ENCODE results near the gene PIWIL1.

PIWIL1 gene

DNA sequence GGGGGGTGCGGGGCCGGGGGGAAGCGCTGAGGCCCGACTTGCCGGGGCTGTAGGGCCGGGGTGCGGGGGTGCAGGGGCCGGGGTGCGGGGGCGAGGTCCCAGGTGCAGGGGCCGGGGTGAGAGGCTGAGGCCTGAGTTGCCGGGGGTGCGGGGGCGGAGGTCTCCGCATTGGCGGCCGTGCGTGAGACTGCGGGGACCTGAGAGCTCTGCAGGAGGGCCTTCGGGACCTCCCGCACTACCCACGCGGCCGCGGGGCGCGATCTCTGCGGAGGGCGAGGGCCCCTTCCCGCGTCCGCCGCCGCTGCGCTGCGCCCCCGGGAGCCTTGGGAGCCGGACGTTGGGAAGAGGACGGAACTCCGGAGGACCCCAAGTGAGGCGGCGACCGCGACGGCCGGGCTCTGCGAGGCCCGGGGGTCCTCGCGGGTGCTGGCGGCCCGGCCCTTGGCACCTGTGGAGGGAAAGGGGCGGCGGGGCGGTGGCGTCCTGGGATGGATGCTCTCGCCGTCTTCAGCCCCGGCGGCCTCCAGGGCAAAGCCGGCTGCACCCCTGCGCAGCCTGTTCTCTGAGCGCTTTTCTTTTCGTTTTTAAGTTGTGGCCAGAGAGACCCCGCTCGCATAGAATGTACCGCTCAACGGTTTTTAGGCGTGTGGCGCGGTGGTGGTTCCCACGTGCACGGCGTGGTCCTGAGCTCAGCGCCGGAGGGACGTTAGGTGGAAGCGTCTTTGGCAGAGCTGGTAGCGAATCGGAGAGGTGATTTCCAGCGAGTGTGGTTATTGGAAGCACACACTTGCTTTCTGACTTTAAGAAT lies 1.3 kb downstream of the PIWIL1 start:
- peaks cover 21% of the 10 kb centered on the region for H3K27me3 Mint-ChIP-seq (ENCODE audit: low read depth)
- H3K27ac Mint-ChIP-seq: no peak overlapping the region
- no peaks in the 10 kb centered on the region for H3K9me3 Mint-ChIP-seq
- no peaks in the 10 kb centered on the region for H3K36me3 Mint-ChIP-seq (ENCODE audit: low read depth)
- no peak overlapping the region for H3K4me3 Mint-ChIP-seq
- TF ChIP-seq, protein P1, sequence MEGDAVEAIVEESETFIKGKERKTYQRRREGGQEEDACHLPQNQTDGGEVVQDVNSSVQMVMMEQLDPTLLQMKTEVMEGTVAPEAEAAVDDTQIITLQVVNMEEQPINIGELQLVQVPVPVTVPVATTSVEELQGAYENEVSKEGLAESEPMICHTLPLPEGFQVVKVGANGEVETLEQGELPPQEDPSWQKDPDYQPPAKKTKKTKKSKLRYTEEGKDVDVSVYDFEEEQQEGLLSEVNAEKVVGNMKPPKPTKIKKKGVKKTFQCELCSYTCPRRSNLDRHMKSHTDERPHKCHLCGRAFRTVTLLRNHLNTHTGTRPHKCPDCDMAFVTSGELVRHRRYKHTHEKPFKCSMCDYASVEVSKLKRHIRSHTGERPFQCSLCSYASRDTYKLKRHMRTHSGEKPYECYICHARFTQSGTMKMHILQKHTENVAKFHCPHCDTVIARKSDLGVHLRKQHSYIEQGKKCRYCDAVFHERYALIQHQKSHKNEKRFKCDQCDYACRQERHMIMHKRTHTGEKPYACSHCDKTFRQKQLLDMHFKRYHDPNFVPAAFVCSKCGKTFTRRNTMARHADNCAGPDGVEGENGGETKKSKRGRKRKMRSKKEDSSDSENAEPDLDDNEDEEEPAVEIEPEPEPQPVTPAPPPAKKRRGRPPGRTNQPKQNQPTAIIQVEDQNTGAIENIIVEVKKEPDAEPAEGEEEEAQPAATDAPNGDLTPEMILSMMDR (IDR thresholded peaks at IDR 0.05; ENCODE audit: unreplicated experiment in 3 of 3): no peak
- H3K4me1 Mint-ChIP-seq: no peaks in the 10 kb centered on the region

DNA sequence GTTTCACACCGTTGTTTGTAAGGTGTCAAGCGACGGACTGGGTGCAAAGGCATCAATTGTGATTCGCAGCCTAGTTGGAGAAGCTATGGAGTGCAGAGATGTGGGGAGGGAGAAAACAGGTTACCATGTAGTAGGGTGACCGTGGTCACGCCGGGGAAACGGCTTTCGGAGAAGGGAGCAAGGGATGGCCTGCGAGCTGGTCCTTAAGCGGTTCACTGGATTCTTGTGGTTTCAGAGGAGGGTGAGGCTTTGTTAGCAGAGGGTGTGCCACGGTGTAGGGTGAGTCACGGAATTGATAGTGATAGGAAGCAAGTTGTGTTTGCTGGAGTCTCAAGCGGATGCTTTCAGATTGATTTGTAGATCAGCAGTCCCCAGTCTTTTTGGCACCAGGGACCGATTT lies 2.3 kb downstream of the PIWIL1 start:
- TF ChIP-seq, protein P1 (IDR thresholded peaks at IDR 0.05; ENCODE audit: unreplicated experiment in 3 of 3): no peak
- H3K27ac Mint-ChIP-seq: peak overlapping the region in 1 of 3 experiments; percentile 9
- no peaks in the 10 kb centered on the region for H3K4me1 Mint-ChIP-seq
- no peaks in the 10 kb centered on the region for H3K9me3 Mint-ChIP-seq
- no peak overlapping the region for H3K4me3 Mint-ChIP-seq
- H3K36me3 Mint-ChIP-seq (ENCODE audit: low read depth): no peaks in the 10 kb centered on the region
- H3K27me3 Mint-ChIP-seq (ENCODE audit: low read depth): peaks cover 12% of the 10 kb centered on the region

DNA sequence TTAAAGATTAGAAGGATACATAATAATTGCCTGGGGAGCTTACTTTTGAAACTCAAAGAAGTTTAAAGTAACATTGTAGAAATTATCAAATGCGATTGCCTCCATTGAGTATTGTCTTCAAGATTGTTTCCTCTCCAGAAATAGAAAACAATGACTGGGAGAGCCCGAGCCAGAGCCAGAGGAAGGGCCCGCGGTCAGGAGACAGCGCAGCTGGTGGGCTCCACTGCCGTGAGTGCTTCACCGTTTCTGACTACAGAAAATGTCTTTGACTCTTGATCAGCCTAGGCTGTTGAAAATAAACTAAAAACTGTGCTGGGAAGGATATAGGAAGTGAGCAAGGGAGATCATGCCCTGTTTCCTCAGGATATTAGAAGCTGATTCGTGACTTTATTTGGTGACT lies 4.8 kb downstream of the PIWIL1 start:
- Mint-ChIP-seq H3K4me1 (peaks cover 5% of the 10 kb centered on the region), H3K9me3 (no peaks in the 10 kb centered on the region), H3K27ac (no peak overlapping the region)

DNA sequence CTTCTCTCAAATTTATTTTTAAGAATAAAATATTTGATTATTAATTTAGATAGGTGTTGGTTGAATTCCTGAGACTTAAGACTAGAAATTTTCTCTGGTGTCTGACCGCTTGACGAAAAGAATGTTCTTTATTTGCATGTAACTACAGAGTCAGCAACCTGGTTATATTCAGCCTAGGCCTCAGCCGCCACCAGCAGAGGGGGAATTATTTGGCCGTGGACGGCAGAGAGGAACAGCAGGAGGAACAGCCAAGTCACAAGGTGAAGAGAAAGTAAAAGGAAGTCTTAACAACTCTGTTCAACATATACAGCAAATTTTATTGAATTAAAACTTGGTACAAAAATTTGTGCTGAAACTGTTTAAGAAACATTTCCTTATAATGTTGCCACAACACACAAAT lies 5.2 kb downstream of the PIWIL1 start:
- H3K27me3 Mint-ChIP-seq (ENCODE audit: low read depth): peaks cover 10% of the 10 kb centered on the region
- TF ChIP-seq, protein P1 (IDR thresholded peaks at IDR 0.05; ENCODE audit: unreplicated experiment in 3 of 3): no peak
- H3K4me1 Mint-ChIP-seq: peaks cover 9% of the 10 kb centered on the region

More for the DNA sequence above, 4.8 kb downstream of the PIWIL1 start:
- TF ChIP-seq, protein P1 (IDR thresholded peaks at IDR 0.05; ENCODE audit: unreplicated experiment in 3 of 3): no peak
- H3K27me3 Mint-ChIP-seq (ENCODE audit: low read depth): peaks cover 10% of the 10 kb centered on the region
- H3K36me3 Mint-ChIP-seq (ENCODE audit: low read depth): no peaks in the 10 kb centered on the region
- no peak overlapping the region for H3K4me3 Mint-ChIP-seq

DNA sequence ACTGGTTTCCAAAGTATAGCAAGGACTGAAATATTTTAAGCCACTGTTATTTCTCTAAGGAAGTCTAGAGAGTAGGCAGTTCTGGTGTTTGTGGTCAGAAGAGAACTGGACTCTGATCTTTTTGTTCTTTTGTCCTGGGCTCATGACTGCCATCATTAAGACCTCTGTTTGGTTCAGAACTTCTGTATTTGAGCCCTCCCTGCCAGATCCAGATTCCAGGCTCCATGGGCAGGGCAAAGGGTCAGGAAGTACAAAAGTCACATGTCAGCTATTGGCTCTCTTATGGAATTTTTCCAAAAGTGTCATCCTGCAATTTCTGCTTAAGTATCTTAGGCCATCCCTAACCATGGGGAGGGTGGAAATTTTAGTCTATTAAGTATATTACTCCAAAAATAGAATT lies 6.8 kb downstream of the PIWIL1 start:
- Mint-ChIP-seq H3K4me3 (no peak overlapping the region), H3K36me3 (ENCODE audit: low read depth) (no peaks in the 10 kb centered on the region), H3K27ac (no peak overlapping the region), H3K9me3 (no peaks in the 10 kb centered on the region), H3K4me1 (peaks cover 9% of the 10 kb centered on the region), H3K27me3 (ENCODE audit: low read depth) (peaks cover 7% of the 10 kb centered on the region)
- TF ChIP-seq, protein P1 (IDR thresholded peaks at IDR 0.05; ENCODE audit: unreplicated experiment in 3 of 3): no peak

More for the DNA sequence above, 5.2 kb downstream of the PIWIL1 start:
- no peaks in the 10 kb centered on the region for H3K36me3 Mint-ChIP-seq (ENCODE audit: low read depth)
- H3K27ac Mint-ChIP-seq: no peak overlapping the region
- no peak overlapping the region for H3K4me3 Mint-ChIP-seq
- H3K9me3 Mint-ChIP-seq: no peaks in the 10 kb centered on the region

DNA sequence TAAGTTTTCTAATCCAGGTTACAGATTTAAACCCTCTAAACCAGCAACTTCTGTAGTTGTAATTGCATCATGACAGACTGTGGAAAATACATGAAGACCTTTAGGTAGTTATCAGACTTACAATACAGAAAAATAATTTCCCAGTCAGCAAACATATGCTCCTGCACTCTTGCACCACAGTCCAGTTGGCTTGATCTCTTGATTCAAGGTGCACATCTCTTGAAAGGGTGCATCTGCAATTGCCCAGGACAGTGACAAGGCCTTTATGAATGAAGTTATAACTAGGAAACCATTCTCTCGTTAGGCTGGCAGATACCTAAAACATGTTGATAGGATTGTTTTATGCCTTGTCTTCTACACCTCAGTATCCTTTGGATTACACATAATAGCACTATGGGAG lies 7.6 kb downstream of the PIWIL1 start:
- Mint-ChIP-seq H3K4me1 (peaks cover 9% of the 10 kb centered on the region), H3K27me3 (ENCODE audit: low read depth) (no peaks in the 10 kb centered on the region), H3K27ac (no peak overlapping the region), H3K36me3 (ENCODE audit: low read depth) (no peaks in the 10 kb centered on the region), H3K9me3 (no peaks in the 10 kb centered on the region), H3K4me3 (no peak overlapping the region)
- TF ChIP-seq, protein P1 (IDR thresholded peaks at IDR 0.05; ENCODE audit: unreplicated experiment in 3 of 3): no peak
